ENCODE data around the gene FAM13C. TPM values are rescaled to one million over a fixed set of nuclear protein-coding genes. Genes with fewer than 3 reads are reported as not detected.

The FAM13C gene
- total RNA-seq, 2 donors from 2014 or later: 5.4 to 9.6 TPM

DNA sequence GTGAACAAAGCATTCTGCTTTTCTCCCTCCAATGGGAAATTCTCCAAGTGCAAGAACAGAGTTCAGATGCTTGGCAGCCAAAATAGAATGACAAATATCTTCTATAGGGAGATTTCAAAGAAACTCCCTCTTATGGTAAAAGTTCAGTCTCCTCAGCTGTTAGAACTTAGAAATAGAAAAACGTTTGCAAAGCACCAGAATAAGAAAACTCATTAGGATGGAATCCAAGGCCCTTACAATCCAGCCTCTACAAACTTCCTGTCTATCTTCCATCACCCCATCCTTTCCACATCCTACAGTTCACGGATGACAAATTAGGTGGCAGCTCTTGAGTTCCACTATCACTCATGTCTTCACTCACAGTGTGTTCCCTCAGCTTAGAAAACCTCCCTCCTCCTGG lies 25.7 kb downstream of the FAM13C start:
- no peaks in the 10 kb centered on the region for H3K36me3 ChIP-seq (replicated peaks in 1 of 2; ENCODE audit: insufficient read depth in 1 of 2, low read depth in 2 of 2)
- intact Hi-C loops (cut with DNase I): no loop called here
- DNase-seq (no peak), ATAC-seq (no peak)
- WGBS, 2 donors: 34 to 36% methylated on average over 2 of the region's 2 CpGs
- H3K4me3 ChIP-seq: no peak overlapping the region
- no peak for TF ChIP-seq POLR2A (IDR thresholded peaks at IDR 0.05)
- TF ChIP-seq, protein P1, sequence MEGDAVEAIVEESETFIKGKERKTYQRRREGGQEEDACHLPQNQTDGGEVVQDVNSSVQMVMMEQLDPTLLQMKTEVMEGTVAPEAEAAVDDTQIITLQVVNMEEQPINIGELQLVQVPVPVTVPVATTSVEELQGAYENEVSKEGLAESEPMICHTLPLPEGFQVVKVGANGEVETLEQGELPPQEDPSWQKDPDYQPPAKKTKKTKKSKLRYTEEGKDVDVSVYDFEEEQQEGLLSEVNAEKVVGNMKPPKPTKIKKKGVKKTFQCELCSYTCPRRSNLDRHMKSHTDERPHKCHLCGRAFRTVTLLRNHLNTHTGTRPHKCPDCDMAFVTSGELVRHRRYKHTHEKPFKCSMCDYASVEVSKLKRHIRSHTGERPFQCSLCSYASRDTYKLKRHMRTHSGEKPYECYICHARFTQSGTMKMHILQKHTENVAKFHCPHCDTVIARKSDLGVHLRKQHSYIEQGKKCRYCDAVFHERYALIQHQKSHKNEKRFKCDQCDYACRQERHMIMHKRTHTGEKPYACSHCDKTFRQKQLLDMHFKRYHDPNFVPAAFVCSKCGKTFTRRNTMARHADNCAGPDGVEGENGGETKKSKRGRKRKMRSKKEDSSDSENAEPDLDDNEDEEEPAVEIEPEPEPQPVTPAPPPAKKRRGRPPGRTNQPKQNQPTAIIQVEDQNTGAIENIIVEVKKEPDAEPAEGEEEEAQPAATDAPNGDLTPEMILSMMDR (IDR thresholded peaks at IDR 0.05): no peak
- H3K27me3 ChIP-seq: no peaks in the 10 kb centered on the region
- peak overlapping the region in 2 of 4 donors; percentile 17 to 53 for H3K27ac ChIP-seq
- H3K9me3 ChIP-seq: no peaks in the 10 kb centered on the region
- peaks cover 19% of the 10 kb centered on the region for H3K4me1 ChIP-seq

- DNase-seq: no peak
- H3K27ac ChIP-seq: no peak overlapping the region
- 87 to 95% methylated on average over 2 of the region's 2 CpGs for WGBS, 2 donors
- ATAC-seq: no peak
- H3K4me1 ChIP-seq: peaks cover 19% of the 10 kb centered on the region
- no peak overlapping the region for H3K4me3 ChIP-seq
- no peaks in the 10 kb centered on the region for H3K9me3 ChIP-seq
- intact Hi-C loops (cut with DNase I): no loop called here
- H3K36me3 ChIP-seq (replicated peaks in 1 of 2; ENCODE audit: insufficient read depth in 1 of 2, low read depth in 2 of 2): no peaks in the 10 kb centered on the region
- TF ChIP-seq, protein P1 (IDR thresholded peaks at IDR 0.05): no peak
- TF ChIP-seq POLR2A (IDR thresholded peaks at IDR 0.05): no peak
- H3K27me3 ChIP-seq: no peaks in the 10 kb centered on the region
Measured at GRCh38 chr10:59335497-59335896, 26.9 kb downstream of the FAM13C start.

DNA sequence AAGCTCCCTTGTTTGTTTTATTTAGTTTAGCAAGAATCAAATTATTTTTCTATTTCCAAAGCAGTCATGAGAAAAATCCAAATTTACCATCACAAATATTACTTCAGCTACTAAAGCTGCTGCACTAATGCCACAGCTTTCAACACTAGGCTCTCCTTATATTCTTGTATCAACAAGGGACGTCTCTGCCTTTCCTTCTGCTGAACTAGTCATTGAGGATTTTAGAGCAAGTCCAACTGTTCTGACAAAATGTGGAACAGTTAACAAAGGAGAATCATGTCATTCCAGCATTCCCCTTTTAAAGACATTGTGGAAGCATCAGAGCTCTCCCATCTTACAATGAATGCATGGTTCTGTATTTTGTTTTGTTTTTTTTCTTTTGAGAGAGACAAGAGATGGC lies 28.6 kb downstream of the FAM13C start:
- H3K4me1 ChIP-seq: peaks cover 19% of the 10 kb centered on the region
- H3K27me3 ChIP-seq: no peaks in the 10 kb centered on the region
- H3K4me3 ChIP-seq: no peak overlapping the region
- H3K36me3 ChIP-seq (replicated peaks in 1 of 2; ENCODE audit: insufficient read depth in 1 of 2, low read depth in 2 of 2): no peaks in the 10 kb centered on the region
- TF ChIP-seq POLR2A (IDR thresholded peaks at IDR 0.05): no peak
- TF ChIP-seq, protein P1 (IDR thresholded peaks at IDR 0.05): no peak
- DNase-seq (no peak), ATAC-seq (no peak)
- WGBS, 2 donors: 59 to 63% methylated on average over 1 of the region's 1 CpG
- H3K27ac ChIP-seq: no peak overlapping the region
- intact Hi-C loops (cut with DNase I): no loop called here
- H3K9me3 ChIP-seq: no peaks in the 10 kb centered on the region

DNA sequence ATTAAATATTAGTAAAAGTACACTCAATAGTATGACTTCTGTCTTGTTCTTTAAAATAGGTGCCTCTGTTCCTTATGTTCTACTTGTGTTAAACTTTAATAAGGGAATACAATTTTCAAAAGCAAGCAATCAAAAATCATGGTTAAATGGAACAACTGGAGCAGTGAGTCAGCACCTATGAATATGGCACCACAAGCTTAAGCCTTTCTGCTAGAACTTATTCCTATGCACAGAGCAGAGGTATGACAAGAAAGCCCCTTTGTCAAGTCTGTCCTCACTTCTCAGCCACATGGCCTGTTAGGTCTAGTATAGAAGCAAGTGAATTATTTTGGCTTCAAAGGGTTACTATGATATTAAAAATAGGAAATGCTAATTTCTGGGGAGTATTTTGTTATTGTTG lies 29.8 kb downstream of the FAM13C start:
- no peak for DNase-seq
- no peak overlapping the region for H3K27ac ChIP-seq
- H3K4me1 ChIP-seq: peaks cover 13% of the 10 kb centered on the region
- TF ChIP-seq POLR2A (IDR thresholded peaks at IDR 0.05): no peak
- TF ChIP-seq, protein P1 (IDR thresholded peaks at IDR 0.05): no peak
- H3K36me3 ChIP-seq (replicated peaks in 1 of 2; ENCODE audit: insufficient read depth in 1 of 2, low read depth in 2 of 2): no peaks in the 10 kb centered on the region
- no peak for ATAC-seq
- H3K4me3 ChIP-seq: no peak overlapping the region
- intact Hi-C loops (cut with DNase I): no loop called here
- H3K9me3 ChIP-seq: no peaks in the 10 kb centered on the region
- no peaks in the 10 kb centered on the region for H3K27me3 ChIP-seq

GRCh38 chr10:59331661-59332060 lies 30.7 kb downstream of the FAM13C start:
- no peaks in the 10 kb centered on the region for H3K27me3 ChIP-seq
- intact Hi-C loops (cut with DNase I): no loop called here
- DNase-seq: no peak
- no peak overlapping the region for H3K27ac ChIP-seq
- no peak overlapping the region for H3K4me3 ChIP-seq
- H3K4me1 ChIP-seq: peaks cover 5% of the 10 kb centered on the region
- ATAC-seq: no peak
- H3K36me3 ChIP-seq (replicated peaks in 1 of 2; ENCODE audit: insufficient read depth in 1 of 2, low read depth in 2 of 2): no peaks in the 10 kb centered on the region
- TF ChIP-seq, protein P1 (IDR thresholded peaks at IDR 0.05): no peak
- no peak for TF ChIP-seq POLR2A (IDR thresholded peaks at IDR 0.05)
- no peaks in the 10 kb centered on the region for H3K9me3 ChIP-seq
